ENCODE results near the gene UBE2C.
A peak's percentile ranks its signal among the peaks of the same experiment; 100 is the strongest.

- TF ChIP-seq TEAD4 (CRISPR knock-in tag; IDR thresholded peaks at IDR 0.05), result no peak
- no peak for TF ChIP-seq GRHL2 (CRISPR knock-in tag; IDR thresholded peaks at IDR 0.05; ENCODE audit: insufficient replicate concordance, severe bottlenecking)
- TF ChIP-seq CTCF (IDR thresholded peaks at IDR 0.05), result peak; percentile 95
- no peak for TF ChIP-seq ZNF232 (CRISPR knock-in tag; IDR thresholded peaks at IDR 0.05)
- no peak for TF ChIP-seq ZNF423 (CRISPR knock-in tag; IDR thresholded peaks at IDR 0.05)
- TF ChIP-seq GTF2I (CRISPR knock-in tag; conservative IDR thresholded peaks at IDR 0.05), result no peak
- no peak for TF ChIP-seq JUN (CRISPR knock-in tag; IDR thresholded peaks at IDR 0.05)
- TF ChIP-seq SP1 (CRISPR knock-in tag; conservative IDR thresholded peaks at IDR 0.05), result no peak
- no peak for TF ChIP-seq ATF6 (CRISPR knock-in tag; IDR thresholded peaks at IDR 0.05)
- TF ChIP-seq MLX (CRISPR knock-in tag; IDR thresholded peaks at IDR 0.05), result no peak
- TF ChIP-seq ZNF263 (CRISPR knock-in tag; IDR thresholded peaks at IDR 0.05; ENCODE audit: low read depth), result no peak
Observed at GRCh38 chr20:45771182-45771759, 41.2 kb upstream of the UBE2C start.
